Loucy (cell line): Measurements from ENCODE around the gene RGS3.

ENCODE experiments used
- EZH2phosphoT487 ChIP-seq: fragments of 200-600 bp; IDR thresholded peaks from 2 replicates; pipeline ENCODE4 v1.6.1; 2018; ENCODE audit warnings: antibody characterized with exemption, mild to moderate bottlenecking, moderate library complexity, borderline replicate concordance
- TF ChIP-seq, protein P1 (sequence below): fragments of 200-600 bp; sonication (generic); conservative IDR thresholded peaks from 2 replicates; pipeline ENCODE4 v1.5.1; 2014; ENCODE audit warnings: mild to moderate bottlenecking, antibody characterized with exemption, low read length

DNA sequence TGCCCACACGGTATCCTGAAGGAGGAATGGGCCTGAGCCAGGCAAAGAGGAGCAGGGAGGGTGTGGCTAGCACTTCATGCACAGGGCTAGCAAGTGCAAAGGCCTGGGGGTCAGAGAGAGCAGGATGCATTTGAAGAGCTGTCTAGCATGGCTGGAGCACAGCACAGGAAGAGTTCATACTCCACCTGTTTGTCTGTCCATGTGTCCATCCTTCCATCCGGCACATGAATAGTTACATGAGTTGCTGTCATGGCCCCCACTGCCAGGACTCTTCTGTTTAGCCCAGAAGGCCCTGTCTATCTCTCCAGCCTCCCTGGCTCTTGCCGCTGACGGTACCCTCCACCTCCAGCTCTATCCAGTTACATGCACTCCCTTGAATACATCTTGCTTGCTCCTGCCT, 17.1 kb downstream of the RGS3 start:
- TF ChIP-seq, protein P1, sequence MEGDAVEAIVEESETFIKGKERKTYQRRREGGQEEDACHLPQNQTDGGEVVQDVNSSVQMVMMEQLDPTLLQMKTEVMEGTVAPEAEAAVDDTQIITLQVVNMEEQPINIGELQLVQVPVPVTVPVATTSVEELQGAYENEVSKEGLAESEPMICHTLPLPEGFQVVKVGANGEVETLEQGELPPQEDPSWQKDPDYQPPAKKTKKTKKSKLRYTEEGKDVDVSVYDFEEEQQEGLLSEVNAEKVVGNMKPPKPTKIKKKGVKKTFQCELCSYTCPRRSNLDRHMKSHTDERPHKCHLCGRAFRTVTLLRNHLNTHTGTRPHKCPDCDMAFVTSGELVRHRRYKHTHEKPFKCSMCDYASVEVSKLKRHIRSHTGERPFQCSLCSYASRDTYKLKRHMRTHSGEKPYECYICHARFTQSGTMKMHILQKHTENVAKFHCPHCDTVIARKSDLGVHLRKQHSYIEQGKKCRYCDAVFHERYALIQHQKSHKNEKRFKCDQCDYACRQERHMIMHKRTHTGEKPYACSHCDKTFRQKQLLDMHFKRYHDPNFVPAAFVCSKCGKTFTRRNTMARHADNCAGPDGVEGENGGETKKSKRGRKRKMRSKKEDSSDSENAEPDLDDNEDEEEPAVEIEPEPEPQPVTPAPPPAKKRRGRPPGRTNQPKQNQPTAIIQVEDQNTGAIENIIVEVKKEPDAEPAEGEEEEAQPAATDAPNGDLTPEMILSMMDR = no peak
- no peak for TF ChIP-seq EZH2phosphoT487
